ENCODE data around the gene MSRB3. TPM values are rescaled to one million over a fixed set of nuclear protein-coding genes. Genes with fewer than 3 reads are reported as not detected.
A peak's percentile ranks its signal among the peaks of the same experiment; 100 is the strongest.

MSRB3 gene
- 61.3 TPM for total RNA-seq
- long read RNA-seq, full-length matches to known transcripts: 184 of 219 reads
- long read RNA-seq, partial matches to known transcripts: 2 of 219 reads
- long read RNA-seq, other reads (novel, unspliced or antisense): 33 of 219 reads

DNA sequence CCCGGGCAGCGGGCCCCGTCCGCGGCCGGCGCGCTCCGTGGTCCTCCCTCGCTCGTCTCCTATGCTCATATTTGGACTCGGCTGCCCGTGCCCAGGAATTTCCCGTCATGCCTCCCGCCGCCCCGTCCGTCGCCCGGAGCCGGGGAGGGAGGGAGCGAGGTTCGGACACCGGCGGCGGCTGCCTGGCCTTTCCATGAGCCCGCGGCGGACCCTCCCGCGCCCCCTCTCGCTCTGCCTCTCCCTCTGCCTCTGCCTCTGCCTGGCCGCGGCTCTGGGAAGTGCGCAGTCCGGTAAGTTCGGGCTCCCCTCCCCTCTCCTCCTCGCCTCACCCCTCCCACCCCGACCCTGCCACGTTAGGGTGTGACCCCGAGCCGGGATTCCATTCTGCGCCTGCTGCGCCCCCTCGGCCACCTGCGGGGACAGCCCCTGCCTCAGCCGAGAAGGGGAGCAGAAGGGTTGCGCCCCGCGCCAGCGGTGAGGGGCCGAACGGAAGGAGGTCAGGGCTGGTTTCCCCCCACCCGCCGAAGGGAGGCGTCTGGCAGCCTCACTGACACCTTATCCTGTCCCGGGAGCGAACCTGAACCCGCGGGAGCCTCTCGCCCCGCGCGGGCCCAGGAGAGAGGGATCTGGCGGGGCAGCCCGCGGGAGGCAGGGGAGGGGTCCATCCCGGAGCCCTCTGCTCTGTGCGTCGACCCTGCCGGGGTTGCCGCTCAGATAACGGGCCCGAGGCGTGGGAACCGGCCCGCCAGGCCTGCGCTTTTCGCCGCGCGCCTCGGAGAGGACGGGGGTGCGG lies at the start of gene MSRB3:
Gene MSRB3, plus strand, starts transcription at position 108 of the 793 bp plus-strand sequence. CDS start 29,897 bp downstream, outside the sequence.
- peak; percentile 92 for ATAC-seq
- Histone ChIP-seq H3K9me3 (no peaks in the 10 kb centered on the region), H3K4me3 (peak within 1 kb of the TSS; percentile 79), H3K4me1 (no peaks in the 10 kb centered on the region), H3K27me3 (no peaks in the 10 kb centered on the region), H3K27ac (peak within 1 kb of the TSS; percentile 84), H3K36me3 (no peaks in the 10 kb centered on the region)
- TF ChIP-seq, protein P1, sequence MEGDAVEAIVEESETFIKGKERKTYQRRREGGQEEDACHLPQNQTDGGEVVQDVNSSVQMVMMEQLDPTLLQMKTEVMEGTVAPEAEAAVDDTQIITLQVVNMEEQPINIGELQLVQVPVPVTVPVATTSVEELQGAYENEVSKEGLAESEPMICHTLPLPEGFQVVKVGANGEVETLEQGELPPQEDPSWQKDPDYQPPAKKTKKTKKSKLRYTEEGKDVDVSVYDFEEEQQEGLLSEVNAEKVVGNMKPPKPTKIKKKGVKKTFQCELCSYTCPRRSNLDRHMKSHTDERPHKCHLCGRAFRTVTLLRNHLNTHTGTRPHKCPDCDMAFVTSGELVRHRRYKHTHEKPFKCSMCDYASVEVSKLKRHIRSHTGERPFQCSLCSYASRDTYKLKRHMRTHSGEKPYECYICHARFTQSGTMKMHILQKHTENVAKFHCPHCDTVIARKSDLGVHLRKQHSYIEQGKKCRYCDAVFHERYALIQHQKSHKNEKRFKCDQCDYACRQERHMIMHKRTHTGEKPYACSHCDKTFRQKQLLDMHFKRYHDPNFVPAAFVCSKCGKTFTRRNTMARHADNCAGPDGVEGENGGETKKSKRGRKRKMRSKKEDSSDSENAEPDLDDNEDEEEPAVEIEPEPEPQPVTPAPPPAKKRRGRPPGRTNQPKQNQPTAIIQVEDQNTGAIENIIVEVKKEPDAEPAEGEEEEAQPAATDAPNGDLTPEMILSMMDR (IDR thresholded peaks at IDR 0.05): peak; percentile 26
- intact Hi-C loops (cut with DNase I): no loop called here
- peak; percentile 80 for DNase-seq

DNA sequence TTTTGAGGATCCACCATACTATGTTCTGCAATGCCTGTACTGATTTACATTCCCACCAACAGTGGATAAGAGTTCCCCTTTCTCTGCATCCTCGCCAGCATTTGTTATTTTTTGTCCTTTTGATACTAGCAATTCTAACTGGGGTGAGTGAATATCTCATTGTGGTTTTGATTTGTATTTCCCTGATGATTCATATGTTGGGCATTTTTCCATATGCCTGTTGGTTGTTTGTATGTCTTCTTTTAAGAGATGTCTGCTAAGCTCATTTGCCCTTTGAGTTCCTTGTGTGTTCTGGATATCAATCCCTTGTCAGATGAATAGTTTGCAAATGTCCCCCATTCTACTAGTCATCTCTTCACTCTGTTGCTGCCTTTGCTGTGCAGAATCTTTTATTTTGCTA lies 49.0 kb upstream of the MSRB3 start:
- Histone ChIP-seq H3K4me3 (no peak overlapping the region), H3K9me3 (peaks cover 4% of the 10 kb centered on the region), H3K36me3 (no peaks in the 10 kb centered on the region), H3K4me1 (no peaks in the 10 kb centered on the region), H3K27ac (no peak overlapping the region), H3K27me3 (no peaks in the 10 kb centered on the region)
- TF ChIP-seq, protein P1 (IDR thresholded peaks at IDR 0.05): no peak
- ATAC-seq (no peak), DNase-seq (no peak)
- intact Hi-C loops (cut with DNase I): loop anchor here (10.0 kb wide), 1 partner anchor 335 kb away; no protein-coding TSS in a partner anchor

DNA sequence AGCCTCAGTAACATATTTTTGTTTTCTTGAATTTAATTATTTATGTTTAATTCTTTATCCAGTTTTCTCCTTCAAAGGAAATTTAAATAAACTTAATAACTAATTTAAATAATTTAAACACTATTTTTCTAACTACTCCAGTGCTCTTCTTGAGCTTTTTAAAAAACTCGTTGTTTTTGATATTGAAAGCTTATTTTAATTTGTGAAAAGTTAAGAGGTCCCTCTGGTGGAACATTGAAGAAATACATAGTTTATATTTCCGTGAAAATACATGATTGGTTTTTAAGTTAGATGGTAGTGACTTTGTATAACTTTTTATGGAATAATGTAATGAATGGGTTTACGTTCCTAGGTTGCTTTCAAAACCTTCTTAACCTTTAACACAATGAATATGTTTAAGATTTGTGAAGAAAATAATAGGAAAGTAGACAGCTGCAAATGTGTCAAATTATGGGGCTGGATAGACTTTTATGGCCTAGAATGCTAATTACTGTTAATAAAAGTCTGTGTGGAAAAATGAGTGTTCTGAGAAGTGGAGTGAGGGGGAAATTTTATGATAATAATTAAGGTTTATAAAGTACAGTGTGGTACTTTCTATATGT lies 45.9 kb upstream of the MSRB3 start:
- Histone ChIP-seq H3K4me1 (no peaks in the 10 kb centered on the region), H3K4me3 (no peak overlapping the region), H3K9me3 (peaks cover 4% of the 10 kb centered on the region), H3K27me3 (no peaks in the 10 kb centered on the region), H3K36me3 (no peaks in the 10 kb centered on the region), H3K27ac (no peak overlapping the region)
- DNase-seq: no peak
- ATAC-seq: no peak
- intact Hi-C loops (cut with DNase I): no loop called here
- TF ChIP-seq, protein P1 (IDR thresholded peaks at IDR 0.05): peak; percentile 54

DNA sequence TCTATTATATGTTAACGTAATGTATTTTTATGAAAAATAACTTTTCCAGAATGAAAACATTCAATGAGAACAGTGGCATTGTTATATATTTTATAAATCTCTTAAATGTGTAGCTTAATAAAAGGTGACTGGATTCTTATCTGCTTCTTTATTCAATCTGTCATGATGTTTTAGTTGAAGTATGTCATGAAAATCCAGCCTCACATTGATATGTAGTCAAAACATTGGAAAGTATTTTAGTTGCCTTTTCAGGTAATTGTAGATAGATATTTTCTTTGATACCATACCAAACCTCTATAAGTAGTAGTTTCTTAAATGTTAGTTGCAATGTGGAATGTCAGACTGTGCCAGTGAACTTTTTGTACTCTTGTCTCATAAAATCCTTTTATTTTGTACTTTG lies 41.3 kb upstream of the MSRB3 start:
- intact Hi-C loops (cut with DNase I): no loop called here
- H3K9me3 ChIP-seq: no peaks in the 10 kb centered on the region

DNA sequence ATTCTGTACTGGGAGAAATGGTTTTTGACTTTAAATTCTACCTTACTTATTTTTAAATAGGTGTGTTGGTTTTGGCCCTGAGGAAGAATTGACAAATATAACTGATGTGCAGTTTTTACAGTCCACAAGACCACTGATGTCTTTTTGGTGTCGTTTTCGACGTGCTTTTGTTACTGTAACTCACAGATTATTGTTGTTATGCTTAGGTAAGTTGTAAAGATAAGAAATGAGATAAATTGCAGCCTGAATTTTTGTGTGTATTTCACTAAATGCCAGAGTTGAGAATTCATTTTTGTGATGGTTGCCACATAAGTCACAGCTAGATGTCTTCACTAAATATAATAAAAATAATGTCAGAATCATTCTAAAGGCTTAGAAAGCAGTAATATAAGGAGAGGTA lies 39.9 kb upstream of the MSRB3 start:
- intact Hi-C loops (cut with DNase I): no loop called here
- H3K27me3 ChIP-seq: no peaks in the 10 kb centered on the region
- H3K4me1 ChIP-seq: no peaks in the 10 kb centered on the region
- ATAC-seq: no peak
- no peak overlapping the region for H3K4me3 ChIP-seq
- DNase-seq: no peak
- no peaks in the 10 kb centered on the region for H3K9me3 ChIP-seq
- peaks cover 38% of the 10 kb centered on the region for H3K36me3 ChIP-seq
- TF ChIP-seq, protein P1 (IDR thresholded peaks at IDR 0.05): no peak
- no peak overlapping the region for H3K27ac ChIP-seq

More for the DNA sequence above, 41.3 kb upstream of the MSRB3 start:
- no peaks in the 10 kb centered on the region for H3K27me3 ChIP-seq
- H3K36me3 ChIP-seq: peaks cover 23% of the 10 kb centered on the region
- no peak overlapping the region for H3K27ac ChIP-seq
- H3K4me1 ChIP-seq: no peaks in the 10 kb centered on the region
- TF ChIP-seq, protein P1 (IDR thresholded peaks at IDR 0.05): no peak
- ATAC-seq (no peak), DNase-seq (no peak)
- H3K4me3 ChIP-seq: no peak overlapping the region

All from upper lobe of right lung (tissue), 1 donor.